H1 (cell line): Measurements from ENCODE around the gene KRT37. TPM values are rescaled to one million over a fixed set of nuclear protein-coding genes. Genes with fewer than 3 reads are reported as not detected.

ENCODE experiments used
- CTCF ChIA-PET: fragments of 300-600 bp; sonication (Branson Sonifier 250); formaldehyde crosslinking; loops from one replicate; lab custom pipeline; 2021; ENCODE audit not compliant: partially characterized antibody; lab: Charles Lee
- POLR2A ChIA-PET: fragments of 300-600 bp; sonication (Branson Sonifier 250); formaldehyde crosslinking; loops from one replicate; lab custom pipeline; 2021; ENCODE audit warnings: inconsistent platforms; ENCODE audit not compliant: partially characterized antibody; lab: Charles Lee
- DNase-seq, 2 experiments: peaks; one replicate each; pipeline versions ENCODE4 v3.0.0 to v3.0.0-alpha.2; 2010 to 2022; ENCODE audit warnings: low spot score in 2 of 2, low read depth in 1 of 2, mixed read lengths in 1 of 2
- FAIRE-seq: peaks from 2 replicates; lab custom pipeline; 2011; peaks lifted over from hg19 to GRCh38; lab: Jason Lieb, UNC
- H2AFZ ChIP-seq: 2 replicates; pipeline ENCODE4 v1.8.1; 2012; ENCODE audit warnings: low read length, inconsistent platforms
- H2AK5ac ChIP-seq: 2 replicates; pipeline ENCODE4 v1.6.1; 2013; ENCODE audit warnings: low read depth, low read length
- H2BK120ac ChIP-seq: replicated peaks from 2 replicates; pipeline ENCODE3; 2013; ENCODE audit warnings: low read depth, low read length, inconsistent platforms
- H2BK12ac ChIP-seq: 2 replicates; pipeline ENCODE4 v1.6.1; 2013; ENCODE audit warnings: low read depth, low read length
- H2BK15ac ChIP-seq: 2 replicates; pipeline ENCODE4 v1.6.1; 2013; ENCODE audit warnings: low read length
- H2BK20ac ChIP-seq: 2 replicates; pipeline ENCODE4 v1.6.1; 2013; ENCODE audit warnings: low read length
- H2BK5ac ChIP-seq: 2 replicates; pipeline ENCODE4 v1.6.1; 2013; ENCODE audit warnings: low read depth, low read length
- H3K14ac ChIP-seq: 2 replicates; pipeline ENCODE4 v1.6.1; 2013; ENCODE audit warnings: inconsistent platforms; ENCODE audit not compliant: insufficient read length
- H3K18ac ChIP-seq: 2 replicates; pipeline ENCODE4 v1.6.1; 2013; ENCODE audit warnings: low read length; ENCODE audit errors: extremely low read depth
- H3K23ac ChIP-seq: 2 replicates; pipeline ENCODE4 v1.6.1; 2013; ENCODE audit warnings: inconsistent platforms; ENCODE audit not compliant: insufficient read length
- H3K23me2 ChIP-seq: 2 replicates; pipeline ENCODE4 v1.6.1; 2013; ENCODE audit warnings: low read depth, low read length
- H3K27ac ChIP-seq: 2 replicates; pipeline ENCODE4 v1.6.1; 2011; ENCODE audit warnings: low read depth, low read length, inconsistent platforms
- H3K27me3 ChIP-seq, 4 experiments: replicated peaks in 1 of 4; 1 replicate in 1 of 4; 2 replicates in 3 of 4; pipeline versions ENCODE4 v1.6.1 to v1.8.1; 2011 to 2013; ENCODE audit warnings: low read length in 3 of 4, mild to moderate bottlenecking in 3 of 4, inconsistent platforms in 2 of 4, mixed read lengths in 2 of 4, moderate library complexity in 1 of 4; ENCODE audit not compliant: control insufficient read depth in 3 of 4, insufficient read depth in 3 of 4; ENCODE audit errors: extremely low read depth in 1 of 4
- H3K36me3 ChIP-seq, 4 experiments: 2 replicates each; pipeline versions ENCODE4 v1.6.1 to v1.8.1; 2011 to 2013; ENCODE audit warnings: mild to moderate bottlenecking in 4 of 4, low read length in 3 of 4, moderate library complexity in 2 of 4, control low read depth in 1 of 4, inconsistent platforms in 1 of 4; ENCODE audit not compliant: insufficient read depth in 4 of 4, control insufficient read depth in 2 of 4
- H3K4ac ChIP-seq: replicated peaks from 2 replicates; pipeline ENCODE3; 2013; ENCODE audit warnings: low read length, low read depth, mixed read lengths, inconsistent platforms; ENCODE audit not compliant: insufficient read length
- H3K4me1 ChIP-seq, 4 experiments: replicated peaks in 1 of 4; 1 replicate in 1 of 4; 2 replicates in 3 of 4; pipeline versions ENCODE4 v1.6.1 to v1.8.1; 2011 to 2013; ENCODE audit warnings: low read length in 3 of 4, inconsistent platforms in 2 of 4, mixed read lengths in 1 of 4; ENCODE audit not compliant: insufficient read depth in 4 of 4, control insufficient read depth in 3 of 4
- H3K4me2 ChIP-seq, 2 experiments: 2 replicates each; pipeline versions ENCODE4 v1.6.1 to v1.8.1; 2011 to 2013; ENCODE audit warnings: low read depth in 2 of 2, low read length in 2 of 2, control low read depth in 1 of 2, inconsistent platforms in 1 of 2, mild to moderate bottlenecking in 1 of 2; ENCODE audit not compliant: insufficient read depth in 1 of 2
- H3K4me3 ChIP-seq, 4 experiments: fragments of 200-600, 300-600 bp in 1 of 4; sonication (generic), shearing (Covaris generic), sonication (Bioruptor Twin) in 1 of 4; 2 replicates each; pipeline versions ENCODE4 v1.5.1 to v1.8.1; 2011 to 2016; ENCODE audit warnings: low read length in 4 of 4, low read depth in 3 of 4, control low read depth in 2 of 4, inconsistent platforms in 2 of 4, mild to moderate bottlenecking in 2 of 4, mixed read lengths in 1 of 4, moderate library complexity in 1 of 4; ENCODE audit not compliant: insufficient read depth in 2 of 4; ENCODE audit errors: extremely low read depth in 1 of 4
- H3K56ac ChIP-seq: replicated peaks from 2 replicates; pipeline ENCODE3; 2013; ENCODE audit warnings: low read depth, mild to moderate bottlenecking, mixed read lengths, low read length, inconsistent platforms; ENCODE audit not compliant: insufficient read length
- H3K79me1 ChIP-seq: 2 replicates; pipeline ENCODE4 v1.6.1; 2013; ENCODE audit warnings: low read depth, low read length, control low read depth
- H3K79me2 ChIP-seq, 2 experiments: 2 replicates each; pipeline versions ENCODE4 v1.6.1 to v1.8.1; 2012 to 2013; ENCODE audit warnings: low read length in 2 of 2, mild to moderate bottlenecking in 2 of 2, inconsistent platforms in 1 of 2; ENCODE audit not compliant: insufficient read depth in 2 of 2, control insufficient read depth in 1 of 2
- H3K9ac ChIP-seq, 4 experiments: replicated peaks in 1 of 4; 1 replicate in 1 of 4; 2 replicates in 3 of 4; pipeline versions ENCODE4 v1.6.1 to v1.8.1; 2011 to 2013; ENCODE audit warnings: low read depth in 3 of 4, low read length in 3 of 4, control low read depth in 2 of 4, mild to moderate bottlenecking in 2 of 4, moderate library complexity in 2 of 4, inconsistent platforms in 1 of 4; ENCODE audit errors: extremely low read depth in 1 of 4
- H3K9me3 ChIP-seq, 2 experiments: 2 replicates each; pipeline versions ENCODE4 v1.6.1 to v1.8.1; 2012 to 2013; ENCODE audit warnings: mild to moderate bottlenecking in 2 of 2, moderate library complexity in 2 of 2, control low read depth in 1 of 2, inconsistent platforms in 1 of 2, low read depth in 1 of 2, low read length in 1 of 2, mixed read lengths in 1 of 2; ENCODE audit not compliant: insufficient read depth in 2 of 2
- H4K20me1 ChIP-seq, 2 experiments: replicated peaks in 1 of 2; 2 replicates each; pipeline versions ENCODE3 to v1.8.1; 2011 to 2013; ENCODE audit warnings: inconsistent platforms in 2 of 2, low read length in 2 of 2, mild to moderate bottlenecking in 1 of 2; ENCODE audit not compliant: insufficient read depth in 2 of 2, control insufficient read depth in 1 of 2
- H4K5ac ChIP-seq: 2 replicates; pipeline ENCODE4 v1.6.1; 2013; ENCODE audit warnings: low read length, low read depth, mixed read lengths, inconsistent platforms; ENCODE audit not compliant: insufficient read length
- H4K8ac ChIP-seq: 2 replicates; pipeline ENCODE4 v1.8.0; 2013; ENCODE audit warnings: mild to moderate bottlenecking, moderate library complexity, low read length, inconsistent platforms; ENCODE audit not compliant: insufficient read depth; ENCODE audit errors: extremely low read depth
- H4K91ac ChIP-seq: replicated peaks from 2 replicates; pipeline ENCODE3; 2013; ENCODE audit warnings: low read length, mixed read lengths, inconsistent platforms; ENCODE audit not compliant: insufficient read length
- ASH2L ChIP-seq: fragments of 200-600, 300-600 bp; sonication (generic); IDR thresholded peaks from one replicate; pipeline ENCODE4 v1.7.1; 2017; ENCODE audit warnings: low read length
- ATF3 ChIP-seq: IDR thresholded peaks from 2 replicates; pipeline ENCODE4 v1.6.1; 2011; ENCODE audit warnings: low read depth, mild to moderate bottlenecking, low read length; ENCODE audit not compliant: insufficient read depth
- CBX5 ChIP-seq: fragments of 300-800, 300-1000 bp; sonication (generic); IDR thresholded peaks from 2 replicates; pipeline ENCODE4 v1.7.1; 2016; ENCODE audit warnings: antibody characterized with exemption, low read length, low read depth
- CHD2 ChIP-seq: IDR thresholded peaks from 2 replicates; pipeline ENCODE4 v1.6.1; 2012; ENCODE audit warnings: low read length, improper control_type of control experiment
- GTF2F1 ChIP-seq: IDR thresholded peaks from 2 replicates; pipeline ENCODE4 v1.6.1; 2012; ENCODE audit warnings: low read depth, low read length, improper control_type of control experiment, borderline replicate concordance
- KDM5A ChIP-seq: fragments of 200-600 bp; IDR thresholded peaks from 2 replicates; pipeline ENCODE4 v1.7.1; 2012; ENCODE audit warnings: mild to moderate bottlenecking, low read length, inconsistent platforms, mixed read lengths
- MAX ChIP-seq: IDR thresholded peaks from 2 replicates; pipeline ENCODE4 v1.6.1; 2012; ENCODE audit warnings: inconsistent platforms
- RBBP5 ChIP-seq: IDR thresholded peaks from 2 replicates; pipeline ENCODE4 v1.7.1; 2012; ENCODE audit warnings: low read depth, mild to moderate bottlenecking, inconsistent platforms, low read length, moderate library complexity, borderline replicate concordance
- RXRA ChIP-seq: IDR thresholded peaks from 2 replicates; pipeline ENCODE4 v1.6.1; 2011; ENCODE audit warnings: low read depth, mild to moderate bottlenecking, low read length, moderate library complexity; ENCODE audit not compliant: insufficient read depth
- SP1 ChIP-seq: IDR thresholded peaks from 2 replicates; pipeline ENCODE4 v1.6.1; 2011; ENCODE audit warnings: low read depth, low read length
- SP4 ChIP-seq: IDR thresholded peaks from 2 replicates; pipeline ENCODE4 v1.6.1; 2012; ENCODE audit warnings: low read length, inconsistent platforms
- USF2 ChIP-seq: IDR thresholded peaks from 2 replicates; pipeline ENCODE4 v1.6.1; 2011; ENCODE audit warnings: low read length, improper control_type of control experiment
- ZNF274 ChIP-seq: IDR thresholded peaks from 2 replicates; pipeline ENCODE4 v1.7.0; 2012; ENCODE audit warnings: low read length, borderline replicate concordance; ENCODE audit errors: extremely low read depth
- WGBS, 2 experiments: shearing (Covaris generic) in 1 of 2; methylation state at CpG; one replicate each; pipeline versions ENCODE4 v1.1.6 to v1.1.7; 2013 to 2015; ENCODE audit warnings: low lambda C conversion rate in 2 of 2, mixed read lengths in 2 of 2, inconsistent platforms in 1 of 2, low coverage in 1 of 2, missing lambda C conversion rate in 1 of 2; ENCODE audit not compliant: insufficient replicate concordance in 2 of 2, insufficient coverage in 1 of 2, insufficient read length in 1 of 2; ENCODE audit errors: extremely low coverage in 1 of 2, missing lambda C conversion rate in 1 of 2; 5-methylcytosine and 5-hydroxymethylcytosine counted together
- polyA plus RNA-seq, 7 experiments: library from polyadenylated mRNA; depleted of rRNA in 3 of 7; stranded (reverse) in 5 of 7; unstranded in 2 of 7; fragments of >200 nt in 5 of 7; fragments of 200-250 nt in 2 of 7; gene quantifications; 1 replicate in 5 of 7; 2 replicates in 1 of 7; 4 replicates in 1 of 7; pipeline versions ENCODE4 v1.2.1 to v1.2.3, GENCODE V29; 2011 to 2013; ENCODE audit warnings: missing spikeins in 2 of 7, mixed read lengths in 2 of 7
- total RNA-seq: library from RNA; stranded (reverse); fragmentation: NEBNext Ultra II Directional; extraction: Animal tissue kit (Norgen Biotek cat#: 25700); gene quantifications from 2 replicates; pipeline ENCODE4 v1.2.1, GENCODE V29; 2021

The KRT37 gene
- total and polyA plus RNA-seq, 2 of the 8 experiments (the other 6 are each of a cell fraction or from before 2014, with no cell fraction given), result not detected

- no peak overlapping the region for H3K27ac ChIP-seq
- no peak overlapping the region for H3K4ac ChIP-seq
- H4K8ac ChIP-seq, result no peak overlapping the region
- H3K23me2 ChIP-seq, result no peaks in the 10 kb centered on the region; the same call in 1 of the 2 replicates
- no peak overlapping the region for H2BK20ac ChIP-seq
- no peak overlapping the region for H2BK15ac ChIP-seq
- no peaks in the 10 kb centered on the region for H3K27me3 ChIP-seq
- FAIRE-seq, result no peak
- no peaks in the 10 kb centered on the region; a peak in 1 of 7 replicates for H3K4me1 ChIP-seq
- H3K56ac ChIP-seq, result no peak overlapping the region
- H2BK12ac ChIP-seq, result no peak overlapping the region
- ChIA-PET CTCF (interaction anchor here (1.1 to 2.1 kb wide), 2 partner anchors 9 to 35 kb away, joined by 3 to 10 read pairs; no protein-coding TSS in a partner anchor), POLR2A (no interaction called here)
- no peak overlapping the region for H3K23ac ChIP-seq
- no peak overlapping the region for H3K18ac ChIP-seq
- no peaks in the 10 kb centered on the region for H4K20me1 ChIP-seq
- no peak overlapping the region for H3K14ac ChIP-seq
- WGBS, 2 experiments, result 95% methylated on average over 3 of the region's 3 CpGs; no CpG with 5 or more reads in 1 of the 2 experiments
- H3K79me1 ChIP-seq, result no peaks in the 10 kb centered on the region
- no peaks in the 10 kb centered on the region for H3K79me2 ChIP-seq
- H2BK120ac ChIP-seq, result no peak overlapping the region
- no peak for DNase-seq
- H4K5ac ChIP-seq, result no peak overlapping the region
- no peaks in the 10 kb centered on the region for H3K36me3 ChIP-seq
- H3K4me3 ChIP-seq, result no peak overlapping the region
- no peak overlapping the region for H4K91ac ChIP-seq
- H2BK5ac ChIP-seq, result no peak overlapping the region
- H2AFZ ChIP-seq, result no peak overlapping the region
- H3K9me3 ChIP-seq, result peaks cover 3 to 9% of the 10 kb centered on the region in 2 experiments; a peak in 2 of 4 replicates
- H2AK5ac ChIP-seq, result no peak overlapping the region
- no peak overlapping the region for H3K9ac ChIP-seq
- no peak overlapping the region for H3K4me2 ChIP-seq
- TF ChIP-seq RBBP5, result no peak
- TF ChIP-seq GTF2F1, result no peak
- TF ChIP-seq RXRA, result no peak
- TF ChIP-seq ZNF274, result no peak
- TF ChIP-seq KDM5A, result no peak
- TF ChIP-seq SP4, result no peak
- no peak for TF ChIP-seq CBX5
- TF ChIP-seq USF2, result no peak
- no peak for TF ChIP-seq MAX
- TF ChIP-seq ASH2L, result no peak
- TF ChIP-seq SP1, result no peak
- no peak for TF ChIP-seq CHD2
- no peak for TF ChIP-seq ATF3
Observed at GRCh38 chr17:41453066-41453465, 28.7 kb upstream of the KRT37 start.
